CD14-positive monocyte (primary cell): ENCODE results near the gene PI4KB. TPM values are rescaled to one million over a fixed set of nuclear protein-coding genes. Genes with fewer than 3 reads are reported as not detected.
A peak's percentile ranks its signal among the peaks of the same experiment; 100 is the strongest.

Source experiments
- DNase-seq, 3 donors: peaks; one replicate each; pipeline ENCODE4 v3.0.0-alpha.2; 2011 to 2022
- H2AFZ ChIP-seq: 2 replicates; pipeline ENCODE4 v1.6.0; 2012; ENCODE audit warnings: mild to moderate bottlenecking, low read depth, low read length, inconsistent platforms; ENCODE audit not compliant: insufficient read depth, poor library complexity, severe bottlenecking
- H3K27ac ChIP-seq, 2 donors: 1 replicate in 1 of 2; 2 replicates in 1 of 2; pipeline ENCODE4 v1.5.1; 2012 to 2013; ENCODE audit warnings: low read length in 2 of 2, control low read depth in 1 of 2, inconsistent platforms in 1 of 2, low read depth in 1 of 2, mild to moderate bottlenecking in 1 of 2
- H3K27me3 ChIP-seq, 2 donors: one replicate each; pipeline versions ENCODE4 v1.6.0 to v1.6.1; 2011 to 2013; ENCODE audit warnings: low read length in 2 of 2; ENCODE audit not compliant: control insufficient read depth in 2 of 2, insufficient read depth in 2 of 2
- H3K36me3 ChIP-seq, 2 donors: replicated peaks in 1 of 2; 1 replicate in 1 of 2; 2 replicates in 1 of 2; pipeline versions ENCODE4 v1.5.1 to v1.6.1; 2012 to 2013; ENCODE audit warnings: low read length in 2 of 2, control low read depth in 1 of 2, inconsistent platforms in 1 of 2, mild to moderate bottlenecking in 1 of 2; ENCODE audit not compliant: insufficient read depth in 2 of 2, control insufficient read depth in 1 of 2
- H3K4me1 ChIP-seq, 2 donors: 1 replicate in 1 of 2; 2 replicates in 1 of 2; pipeline versions ENCODE4 v1.5.1 to v1.6.1; 2012 to 2013; ENCODE audit warnings: low read length in 2 of 2, control low read depth in 1 of 2, inconsistent platforms in 1 of 2, mild to moderate bottlenecking in 1 of 2, moderate library complexity in 1 of 2; ENCODE audit not compliant: insufficient read depth in 2 of 2, control insufficient read depth in 1 of 2
- H3K4me2 ChIP-seq: replicated peaks from 2 replicates; pipeline ENCODE3; 2012; ENCODE audit warnings: low read length, moderate library complexity, mild to moderate bottlenecking; ENCODE audit not compliant: poor library complexity, severe bottlenecking; ENCODE audit errors: extremely low read depth
- H3K4me3 ChIP-seq, 3 experiments: fragments of 200-600 bp in 1 of 3; sonication (generic) in 1 of 3; replicated peaks in 1 of 3; 1 replicate in 2 of 3; 2 replicates in 1 of 3; pipeline ENCODE4 v1.5.1; 2011 to 2013; ENCODE audit warnings: low read length in 3 of 3, mild to moderate bottlenecking in 3 of 3, control low read depth in 2 of 3, low read depth in 2 of 3, inconsistent platforms in 1 of 3, moderate library complexity in 1 of 3
- H3K79me2 ChIP-seq: 2 replicates; pipeline ENCODE4 v1.6.0; 2012; ENCODE audit warnings: mild to moderate bottlenecking, control low read depth, inconsistent platforms, low read length, moderate library complexity; ENCODE audit not compliant: insufficient read depth
- H3K9ac ChIP-seq: 2 replicates; pipeline ENCODE4 v1.6.0; 2017; ENCODE audit warnings: low read length, mild to moderate bottlenecking; ENCODE audit not compliant: insufficient read depth, poor library complexity, severe bottlenecking
- H3K9me3 ChIP-seq, 2 donors: replicated peaks in 1 of 2; 1 replicate in 1 of 2; 2 replicates in 1 of 2; pipeline versions ENCODE4 v1.5.1 to v1.6.1; 2012 to 2013; ENCODE audit warnings: low read length in 2 of 2, control low read depth in 1 of 2; ENCODE audit not compliant: control insufficient read depth in 1 of 2, insufficient read depth in 1 of 2
- H4K20me1 ChIP-seq: 2 replicates; pipeline ENCODE4 v1.6.0; 2012; ENCODE audit warnings: mild to moderate bottlenecking, low read length, control low read depth, moderate library complexity; ENCODE audit not compliant: insufficient read depth
- H3K27ac Mint-ChIP-seq, 7 donors: one replicate each; pipeline ENCODE4 v1.8.0; 2020; ENCODE audit warnings: mild to moderate bottlenecking in 7 of 7, mixed read lengths in 7 of 7, moderate library complexity in 6 of 7, inconsistent platforms in 2 of 7
- H3K27me3 Mint-ChIP-seq, 3 donors: one replicate each; pipeline ENCODE4 v1.8.0; 2021 to 2022; ENCODE audit warnings: low read depth in 3 of 3, mild to moderate bottlenecking in 3 of 3, mixed read lengths in 3 of 3, moderate library complexity in 3 of 3, inconsistent platforms in 1 of 3
- H3K36me3 Mint-ChIP-seq, 2 donors: one replicate each; pipeline ENCODE4 v1.8.0; 2020; ENCODE audit warnings: mixed read lengths in 2 of 2, inconsistent platforms in 1 of 2, mild to moderate bottlenecking in 1 of 2
- H3K4me1 Mint-ChIP-seq: one replicate; pipeline ENCODE4 v1.8.0; 2020; ENCODE audit warnings: mild to moderate bottlenecking, mixed read lengths
- H3K4me3 Mint-ChIP-seq, 2 donors: one replicate each; pipeline ENCODE4 v1.8.0; 2020; ENCODE audit warnings: mild to moderate bottlenecking in 2 of 2, mixed read lengths in 2 of 2, moderate library complexity in 1 of 2
- H3K9me3 Mint-ChIP-seq, 7 donors: one replicate each; pipeline ENCODE4 v1.8.0; 2020 to 2022; ENCODE audit warnings: mixed read lengths in 7 of 7, mild to moderate bottlenecking in 6 of 7, moderate library complexity in 6 of 7, inconsistent platforms in 2 of 7
- WGBS: methylation state at CpG from one replicate; pipeline ENCODE4 v1.1.5; 2013; ENCODE audit warnings: missing lambda C conversion rate; ENCODE audit not compliant: insufficient coverage; 5-methylcytosine and 5-hydroxymethylcytosine counted together
- intact Hi-C, 2 donors: fragments of 100-400 bp; cut with micrococcal nuclease; formaldehyde crosslinking; loops; one replicate each; pipeline versions ENCODE4 v1.15.0 to v1.15.1; 2023
- polyA plus RNA-seq, 3 donors: library from polyadenylated mRNA; depleted of rRNA in 1 of 3; unstranded in 2 of 3; stranded (reverse) in 1 of 3; fragments of 300-500 nt in 2 of 3; fragments of >200 nt in 1 of 3; fragmentation: Illumina TruSeq in 2 of 3; gene quantifications; 1 replicate in 2 of 3; 2 replicates in 1 of 3; pipeline ENCODE4 v1.2.3, GENCODE V29; 2012 to 2021
- TF ChIP-seq, protein P1 (sequence below): fragments of 200-600 bp; IDR thresholded peaks from one replicate; pipeline ENCODE4 v1.8.0; 2022; ENCODE audit warnings: antibody characterized with exemption, mild to moderate bottlenecking

The PI4KB gene
- polyA plus RNA-seq, 3 donors, result 37.8 to 148 (median 50.3) TPM

DNA sequence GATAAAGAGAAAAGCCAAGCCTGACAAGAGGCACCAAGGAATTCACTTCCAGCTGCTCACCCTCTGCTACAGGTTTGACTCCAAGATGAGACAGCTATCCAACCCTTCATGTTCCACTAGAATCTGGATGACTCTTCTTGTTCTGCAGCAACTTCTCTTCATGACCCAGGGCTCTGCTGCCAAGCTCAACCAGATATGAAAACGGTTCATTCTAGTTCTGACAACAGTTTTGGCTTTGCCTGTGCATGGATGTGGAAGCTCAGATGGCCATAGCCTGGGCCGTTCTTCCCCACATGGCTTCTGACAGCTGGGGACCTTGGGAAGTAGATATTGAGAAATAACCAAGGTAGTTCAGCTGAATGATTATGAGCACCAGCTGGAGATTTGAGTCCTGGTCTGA is 13.7 kb downstream of the PI4KB start:
- WGBS, result 100% methylated on average over 2 of the region's 2 CpGs
- H3K27ac ChIP-seq, result peak overlapping the region in 1 of 2 donors; percentile 93
- peak overlapping the region; percentile 57 to 99 (median 96) for H3K27ac Mint-ChIP-seq
- peaks cover 18% of the 10 kb centered on the region in 2 donors for H3K4me1 ChIP-seq
- no peaks in the 10 kb centered on the region for H3K27me3 ChIP-seq
- H3K79me2 ChIP-seq, result peaks cover 79% of the 10 kb centered on the region
- H2AFZ ChIP-seq, result no peak overlapping the region
- peaks cover 0 to 3% (median 0%) of the 10 kb centered on the region in 7 donors for H3K9me3 Mint-ChIP-seq
- H3K36me3 ChIP-seq, result peaks cover 90 to 93% of the 10 kb centered on the region in 2 donors
- H3K4me3 ChIP-seq, result no peak overlapping the region
- H3K36me3 Mint-ChIP-seq, result peaks cover 78 to 92% of the 10 kb centered on the region in 2 donors
- intact Hi-C loops, result no loop called here
- H3K9me3 ChIP-seq, result no peaks in the 10 kb centered on the region
- H3K4me1 Mint-ChIP-seq, result peaks cover 24% of the 10 kb centered on the region
- H3K4me2 ChIP-seq, result no peak overlapping the region
- H3K27me3 Mint-ChIP-seq, result peaks cover 0 to 2% (median 0%) of the 10 kb centered on the region in 3 donors
- no peak overlapping the region for H3K4me3 Mint-ChIP-seq
- TF ChIP-seq, protein P1, sequence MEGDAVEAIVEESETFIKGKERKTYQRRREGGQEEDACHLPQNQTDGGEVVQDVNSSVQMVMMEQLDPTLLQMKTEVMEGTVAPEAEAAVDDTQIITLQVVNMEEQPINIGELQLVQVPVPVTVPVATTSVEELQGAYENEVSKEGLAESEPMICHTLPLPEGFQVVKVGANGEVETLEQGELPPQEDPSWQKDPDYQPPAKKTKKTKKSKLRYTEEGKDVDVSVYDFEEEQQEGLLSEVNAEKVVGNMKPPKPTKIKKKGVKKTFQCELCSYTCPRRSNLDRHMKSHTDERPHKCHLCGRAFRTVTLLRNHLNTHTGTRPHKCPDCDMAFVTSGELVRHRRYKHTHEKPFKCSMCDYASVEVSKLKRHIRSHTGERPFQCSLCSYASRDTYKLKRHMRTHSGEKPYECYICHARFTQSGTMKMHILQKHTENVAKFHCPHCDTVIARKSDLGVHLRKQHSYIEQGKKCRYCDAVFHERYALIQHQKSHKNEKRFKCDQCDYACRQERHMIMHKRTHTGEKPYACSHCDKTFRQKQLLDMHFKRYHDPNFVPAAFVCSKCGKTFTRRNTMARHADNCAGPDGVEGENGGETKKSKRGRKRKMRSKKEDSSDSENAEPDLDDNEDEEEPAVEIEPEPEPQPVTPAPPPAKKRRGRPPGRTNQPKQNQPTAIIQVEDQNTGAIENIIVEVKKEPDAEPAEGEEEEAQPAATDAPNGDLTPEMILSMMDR, result no peak
- no peak for DNase-seq
- peaks cover 85% of the 10 kb centered on the region for H4K20me1 ChIP-seq
- no peak overlapping the region for H3K9ac ChIP-seq

- TF ChIP-seq, protein P1, result no peak
- H3K4me1 ChIP-seq, result peaks cover 18% of the 10 kb centered on the region in 2 donors
- Mint-ChIP-seq H3K4me3 (no peak overlapping the region), H3K9me3 (peaks cover 0 to 5% (median 0%) of the 10 kb centered on the region in 7 donors), H3K27ac (peak overlapping the region; percentile 88 to 99 (median 96)), H3K4me1 (peaks cover 24% of the 10 kb centered on the region), H3K27me3 (peaks cover 0 to 2% (median 0%) of the 10 kb centered on the region in 3 donors), H3K36me3 (peaks cover 85 to 94% of the 10 kb centered on the region in 2 donors)
- no peak overlapping the region for H3K9ac ChIP-seq
- no peaks in the 10 kb centered on the region for H3K9me3 ChIP-seq
- H3K4me3 ChIP-seq, result no peak overlapping the region
- H2AFZ ChIP-seq, result no peak overlapping the region
- DNase-seq, result no peak
- H4K20me1 ChIP-seq, result peaks cover 90% of the 10 kb centered on the region
- no peaks in the 10 kb centered on the region for H3K27me3 ChIP-seq
- WGBS, result 93% methylated on average over 6 of the region's 8 CpGs
- peak overlapping the region; percentile 77 to 93 for H3K27ac ChIP-seq
- peaks cover 79% of the 10 kb centered on the region for H3K79me2 ChIP-seq
- H3K36me3 ChIP-seq, result peaks cover 95 to 97% of the 10 kb centered on the region in 2 donors
- intact Hi-C loops, result no loop called here
- H3K4me2 ChIP-seq, result no peak overlapping the region
Measured at GRCh38 chr1:151312826-151313225, 14.4 kb downstream of the PI4KB start.
